ENCODE results near the gene TRIM42.

Gene TRIM42

GRCh38 chr3:140635276-140635675, 42.6 kb upstream of the TRIM42 start:
- H3K27ac ChIP-seq (ENCODE audit: extremely low read depth, low read depth, low read length): no peak overlapping the region
- H3K4me1 ChIP-seq (ENCODE audit: control insufficient read depth, insufficient read depth, low read length): no peaks in the 10 kb centered on the region
- CTCF ChIA-PET: interaction anchor here (0.7 kb wide), 1 partner anchor 21 kb away, joined by 4 read pairs; no protein-coding TSS in a partner anchor
- TF ChIP-seq TRIM28 (IDR thresholded peaks at IDR 0.05; ENCODE audit: borderline replicate concordance, low read length) (no peak), ZNF19 (tag by site-specific recombination; IDR thresholded peaks at IDR 0.05; ENCODE audit: low read depth) (no peak)
- no peak overlapping the region for H3K4me3 ChIP-seq (ENCODE audit: low read depth, low read length)
- no peaks in the 10 kb centered on the region for H3K36me3 ChIP-seq (ENCODE audit: control insufficient read depth in 2 of 2, insufficient read depth in 1 of 2, low read length in 2 of 2)
- H3K9me3 ChIP-seq (ENCODE audit: control insufficient read depth, insufficient read depth, low read depth, low read length): no peaks in the 10 kb centered on the region
- POLR2A ChIA-PET: no interaction called here

DNA sequence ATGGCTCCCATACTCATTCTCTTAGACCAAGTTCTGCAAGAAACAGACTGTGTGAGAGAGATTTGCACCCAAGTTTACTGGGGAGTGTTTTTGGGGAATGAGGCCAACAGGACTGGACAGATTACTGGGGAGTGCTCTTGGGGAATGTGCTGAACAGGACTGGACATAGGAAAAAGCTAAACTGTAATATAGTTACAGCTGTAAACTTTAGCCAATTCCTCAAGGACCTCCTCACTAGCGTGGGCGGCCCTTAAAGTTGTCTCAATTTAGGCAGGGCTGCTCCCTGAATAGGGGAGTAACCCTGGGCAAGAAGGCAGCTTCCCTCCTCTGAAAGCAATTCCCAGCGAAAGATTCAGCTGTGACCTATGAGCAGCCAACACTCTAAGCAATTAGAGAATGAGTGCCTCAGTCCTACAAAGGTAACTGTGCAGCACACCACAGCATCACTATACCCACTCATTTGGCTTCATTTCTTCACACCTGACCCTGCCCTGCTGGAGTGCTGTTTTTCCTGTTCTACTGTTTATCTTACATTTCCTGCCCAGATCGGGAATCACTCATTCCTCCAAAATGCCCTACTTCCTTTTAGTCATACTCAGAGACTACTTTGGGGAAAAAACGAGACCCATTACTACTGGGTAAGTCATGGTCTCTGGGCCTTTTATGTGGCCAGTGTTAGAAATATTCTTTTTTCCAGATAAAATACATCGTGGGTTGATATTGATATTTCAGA, 41.3 kb upstream of the TRIM42 start:
- no peaks in the 10 kb centered on the region for H3K36me3 ChIP-seq (ENCODE audit: control insufficient read depth in 2 of 2, insufficient read depth in 1 of 2, low read length in 2 of 2)
- H3K4me1 ChIP-seq (ENCODE audit: control insufficient read depth, insufficient read depth, low read length): no peaks in the 10 kb centered on the region
- ChIA-PET POLR2A (no interaction called here), CTCF (interaction anchor here (0.5 to 0.7 kb wide), 2 partner anchors 68 to 82 kb away, joined by 3 read pairs; no protein-coding TSS in a partner anchor)
- no peak overlapping the region for H3K4me3 ChIP-seq (ENCODE audit: low read depth, low read length)
- H3K27ac ChIP-seq (ENCODE audit: extremely low read depth, low read depth, low read length): no peak overlapping the region
- TF ChIP-seq, protein P1, sequence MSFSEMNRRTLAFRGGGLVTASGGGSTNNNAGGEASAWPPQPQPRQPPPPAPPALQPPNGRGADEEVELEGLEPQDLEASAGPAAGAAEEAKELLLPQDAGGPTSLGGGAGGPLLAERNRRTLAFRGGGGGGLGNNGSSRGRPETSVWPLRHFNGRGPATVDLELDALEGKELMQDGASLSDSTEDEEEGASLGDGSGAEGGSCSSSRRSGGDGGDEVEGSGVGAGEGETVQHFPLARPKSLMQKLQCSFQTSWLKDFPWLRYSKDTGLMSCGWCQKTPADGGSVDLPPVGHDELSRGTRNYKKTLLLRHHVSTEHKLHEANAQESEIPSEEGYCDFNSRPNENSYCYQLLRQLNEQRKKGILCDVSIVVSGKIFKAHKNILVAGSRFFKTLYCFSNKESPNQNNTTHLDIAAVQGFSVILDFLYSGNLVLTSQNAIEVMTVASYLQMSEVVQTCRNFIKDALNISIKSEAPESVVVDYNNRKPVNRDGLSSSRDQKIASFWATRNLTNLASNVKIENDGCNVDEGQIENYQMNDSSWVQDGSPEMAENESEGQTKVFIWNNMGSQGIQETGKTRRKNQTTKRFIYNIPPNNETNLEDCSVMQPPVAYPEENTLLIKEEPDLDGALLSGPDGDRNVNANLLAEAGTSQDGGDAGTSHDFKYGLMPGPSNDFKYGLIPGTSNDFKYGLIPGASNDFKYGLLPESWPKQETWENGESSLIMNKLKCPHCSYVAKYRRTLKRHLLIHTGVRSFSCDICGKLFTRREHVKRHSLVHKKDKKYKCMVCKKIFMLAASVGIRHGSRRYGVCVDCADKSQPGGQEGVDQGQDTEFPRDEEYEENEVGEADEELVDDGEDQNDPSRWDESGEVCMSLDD (tag by site-specific recombination; IDR thresholded peaks at IDR 0.05): no peak
- TF ChIP-seq ZNF10 (tag by site-specific recombination; IDR thresholded peaks at IDR 0.05) (no peak), ZNF169 (tag by site-specific recombination; IDR thresholded peaks at IDR 0.05) (no peak), ZSCAN5A (tag by site-specific recombination; IDR thresholded peaks at IDR 0.05) (no peak), ZNF555 (tag by site-specific recombination; conservative IDR thresholded peaks at IDR 0.05) (no peak), ZNF521 (tag by site-specific recombination; IDR thresholded peaks at IDR 0.05) (no peak), ZNF791 (tag by site-specific recombination; IDR thresholded peaks at IDR 0.05) (no peak), ZNF629 (tag by site-specific recombination; IDR thresholded peaks at IDR 0.05) (no peak), GLI2 (tag by site-specific recombination; IDR thresholded peaks at IDR 0.05; ENCODE audit: borderline replicate concordance, low read depth) (no peak), ZNF830 (tag by site-specific recombination; IDR thresholded peaks at IDR 0.05; ENCODE audit: low read depth) (no peak), SALL2 (tag by site-specific recombination; IDR thresholded peaks at IDR 0.05; ENCODE audit: borderline replicate concordance) (no peak), HOXD13 (CRISPR knock-in tag; IDR thresholded peaks at IDR 0.05; ENCODE audit: borderline replicate concordance) (no peak)
- TF ChIP-seq, protein P2, sequence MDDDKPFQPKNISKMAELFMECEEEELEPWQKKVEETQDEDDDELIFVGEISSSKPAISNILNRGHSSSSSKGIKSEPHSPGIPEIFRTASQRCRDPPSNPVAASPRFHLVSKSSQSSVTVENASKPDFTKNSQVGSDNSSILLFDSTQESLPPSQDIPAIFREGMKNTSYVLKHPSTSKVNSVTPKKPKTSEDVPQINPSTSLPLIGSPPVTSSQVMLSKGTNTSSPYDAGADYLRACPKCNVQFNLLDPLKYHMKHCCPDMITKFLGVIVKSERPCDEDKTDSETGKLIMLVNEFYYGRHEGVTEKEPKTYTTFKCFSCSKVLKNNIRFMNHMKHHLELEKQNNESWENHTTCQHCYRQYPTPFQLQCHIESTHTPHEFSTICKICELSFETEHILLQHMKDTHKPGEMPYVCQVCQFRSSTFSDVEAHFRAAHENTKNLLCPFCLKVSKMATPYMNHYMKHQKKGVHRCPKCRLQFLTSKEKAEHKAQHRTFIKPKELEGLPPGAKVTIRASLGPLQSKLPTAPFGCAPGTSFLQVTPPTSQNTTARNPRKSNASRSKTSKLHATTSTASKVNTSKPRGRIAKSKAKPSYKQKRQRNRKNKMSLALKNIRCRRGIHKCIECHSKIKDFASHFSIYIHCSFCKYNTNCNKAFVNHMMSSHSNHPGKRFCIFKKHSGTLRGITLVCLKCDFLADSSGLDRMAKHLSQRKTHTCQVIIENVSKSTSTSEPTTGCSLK (tag by site-specific recombination; IDR thresholded peaks at IDR 0.05): no peak
- TF ChIP-seq, protein P3, sequence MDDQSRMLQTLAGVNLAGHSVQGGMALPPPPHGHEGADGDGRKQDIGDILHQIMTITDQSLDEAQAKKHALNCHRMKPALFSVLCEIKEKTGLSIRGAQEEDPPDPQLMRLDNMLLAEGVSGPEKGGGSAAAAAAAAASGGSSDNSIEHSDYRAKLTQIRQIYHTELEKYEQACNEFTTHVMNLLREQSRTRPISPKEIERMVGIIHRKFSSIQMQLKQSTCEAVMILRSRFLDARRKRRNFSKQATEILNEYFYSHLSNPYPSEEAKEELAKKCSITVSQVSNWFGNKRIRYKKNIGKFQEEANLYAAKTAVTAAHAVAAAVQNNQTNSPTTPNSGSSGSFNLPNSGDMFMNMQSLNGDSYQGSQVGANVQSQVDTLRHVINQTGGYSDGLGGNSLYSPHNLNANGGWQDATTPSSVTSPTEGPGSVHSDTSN (CRISPR knock-in tag; IDR thresholded peaks at IDR 0.05): no peak
- no peaks in the 10 kb centered on the region for H3K9me3 ChIP-seq (ENCODE audit: control insufficient read depth, insufficient read depth, low read depth, low read length)
